ENCODE data around the gene MED22.
A peak's percentile ranks its signal among the peaks of the same experiment; 100 is the strongest.
"Not testable (repeated sequence)": the region's sequence is repeated elsewhere in the genome, so short reads cannot be mapped to it uniquely, and the experiment has no call there.

The MED22 gene

DNA sequence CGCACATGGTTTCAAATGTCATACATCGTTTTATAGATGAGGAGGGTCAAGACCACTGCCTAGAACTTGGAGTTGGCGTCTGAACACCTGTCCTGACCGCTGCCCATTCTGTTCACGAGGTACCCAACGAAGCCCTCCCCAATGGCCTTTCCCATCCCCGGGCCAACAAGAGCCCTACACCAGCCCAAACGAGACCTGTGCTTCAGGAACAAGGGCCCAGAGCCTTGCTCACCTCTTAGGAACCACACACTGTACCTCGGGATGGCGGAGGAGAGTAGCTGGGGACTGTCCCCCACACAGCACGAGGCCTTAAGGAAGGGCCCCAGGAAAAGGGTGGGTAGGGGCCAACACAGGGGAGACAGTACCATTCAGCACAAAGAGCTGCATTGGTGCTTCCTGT, 14.9 kb downstream of the MED22 start:
- no peak for DNase-seq (ENCODE audit: insufficient read length, low spot score)
- TF ChIP-seq PAX5 (IDR thresholded peaks at IDR 0.05; ENCODE audit: insufficient read depth, low read length, severe bottlenecking) (no peak), POLR2AphosphoS5 (IDR thresholded peaks at IDR 0.05; ENCODE audit: low read depth, low read length) (no peak), SPI1 (IDR thresholded peaks at IDR 0.05; ENCODE audit: low read depth, low read length) (no peak), TAF1 (IDR thresholded peaks at IDR 0.05; ENCODE audit: low read depth, low read length) (no peak), POU2F2 (IDR thresholded peaks at IDR 0.05; ENCODE audit: low read depth, low read length) (no peak), POLR2A (IDR thresholded peaks at IDR 0.05; ENCODE audit: low read depth, low read length) (no peak)
- FAIRE-seq = no peak

DNA sequence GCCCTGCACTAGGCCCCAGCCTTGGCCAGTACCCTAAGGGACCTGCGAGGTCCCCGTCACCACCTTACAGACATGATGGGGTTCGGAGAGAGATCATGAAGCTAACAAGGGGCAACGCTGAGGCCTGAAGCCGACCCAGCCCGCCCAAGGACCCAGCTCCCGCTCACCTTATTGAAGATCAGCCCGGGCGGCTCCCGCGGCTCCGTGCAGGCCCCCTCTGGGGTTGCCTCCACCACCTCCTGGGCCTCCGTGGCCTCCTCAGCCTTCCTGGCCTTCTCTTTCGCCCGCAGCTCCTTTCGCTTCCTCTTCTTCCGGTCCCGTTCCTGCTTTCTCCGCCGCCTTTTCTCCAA, 15.6 kb downstream of the MED22 start:
- no peak for FAIRE-seq
- no peak for TF ChIP-seq POLR2AphosphoS5 (IDR thresholded peaks at IDR 0.05; ENCODE audit: low read depth, low read length)
- no peak for TF ChIP-seq TAF1 (IDR thresholded peaks at IDR 0.05; ENCODE audit: low read depth, low read length)
- no peak for TF ChIP-seq SPI1 (IDR thresholded peaks at IDR 0.05; ENCODE audit: low read depth, low read length)
- TF ChIP-seq POU2F2 (IDR thresholded peaks at IDR 0.05; ENCODE audit: low read depth, low read length) = no peak
- TF ChIP-seq PAX5 (IDR thresholded peaks at IDR 0.05; ENCODE audit: insufficient read depth, low read length, severe bottlenecking) = no peak
- no peak for TF ChIP-seq POLR2A (IDR thresholded peaks at IDR 0.05; ENCODE audit: low read depth, low read length)
- no peak for DNase-seq (ENCODE audit: insufficient read length, low spot score)

DNA sequence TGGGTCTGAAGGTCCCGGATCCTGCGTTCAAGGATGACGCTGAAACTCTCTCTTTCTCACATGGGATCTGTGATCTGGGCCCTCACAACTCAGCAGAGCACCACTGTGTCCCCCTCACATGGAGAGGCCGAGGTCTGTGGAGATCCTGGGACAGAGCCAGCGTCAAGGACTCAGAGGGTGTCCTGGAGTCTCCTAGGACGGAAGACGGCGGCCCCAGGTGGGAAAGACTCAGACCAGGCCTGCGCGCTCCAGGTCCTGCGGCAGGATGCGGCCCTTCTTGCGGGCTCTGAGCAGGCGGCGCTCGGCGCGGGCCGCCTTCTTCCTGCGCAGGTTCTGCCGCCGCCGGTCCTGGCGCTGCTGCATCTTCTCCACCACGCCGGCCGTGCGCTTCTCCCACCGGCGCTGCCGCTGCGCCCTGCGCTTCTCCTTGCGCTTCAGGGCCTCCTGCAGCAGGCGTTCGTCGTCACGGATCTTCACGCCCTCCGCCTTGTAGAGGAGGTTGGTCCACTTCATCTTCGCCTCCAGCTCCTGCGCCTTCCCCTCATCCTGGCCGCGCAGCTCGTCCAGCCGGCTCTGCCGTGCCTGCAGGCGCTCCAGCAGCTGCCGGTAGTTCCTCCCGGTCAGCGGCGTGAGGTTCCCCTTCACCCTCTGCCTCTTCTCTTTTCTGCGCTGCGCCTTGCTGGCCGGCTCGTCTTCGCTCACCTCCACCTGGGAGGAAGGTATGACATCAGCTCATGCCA, 16.1 kb downstream of the MED22 start:
- DNase-seq (ENCODE audit: insufficient read length, low spot score) (no peak), FAIRE-seq (no peak)
- no peak for TF ChIP-seq POLR2AphosphoS5 (IDR thresholded peaks at IDR 0.05; ENCODE audit: low read depth, low read length)

DNA sequence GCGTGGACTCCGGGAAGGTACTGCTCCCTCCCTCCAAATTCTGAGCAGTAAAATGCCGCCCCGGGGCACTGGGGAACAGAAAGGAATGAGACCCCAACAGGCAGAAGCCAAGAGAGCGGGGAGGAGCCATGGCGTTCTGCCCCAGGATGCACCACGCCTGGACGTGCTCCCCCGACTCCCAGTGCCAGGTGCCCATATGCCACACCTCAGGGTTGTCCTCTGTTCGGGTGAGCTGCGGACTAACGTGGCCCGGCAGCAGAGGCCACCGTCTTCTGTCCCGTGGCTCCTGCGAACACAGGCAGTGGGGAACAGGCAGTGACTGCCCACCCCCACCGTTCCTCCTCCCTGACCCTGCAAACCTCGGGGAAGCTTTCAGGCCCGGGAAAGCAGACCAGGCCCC, 16.7 kb downstream of the MED22 start:
- FAIRE-seq = no peak
- TF ChIP-seq SPI1 (IDR thresholded peaks at IDR 0.05; ENCODE audit: low read depth, low read length) (no peak), POLR2A (IDR thresholded peaks at IDR 0.05; ENCODE audit: low read depth, low read length) (no peak), TAF1 (IDR thresholded peaks at IDR 0.05; ENCODE audit: low read depth, low read length) (no peak), PAX5 (IDR thresholded peaks at IDR 0.05; ENCODE audit: insufficient read depth, low read length, severe bottlenecking) (no peak), POU2F2 (IDR thresholded peaks at IDR 0.05; ENCODE audit: low read depth, low read length) (no peak), POLR2AphosphoS5 (IDR thresholded peaks at IDR 0.05; ENCODE audit: low read depth, low read length) (no peak)
- no peak for DNase-seq (ENCODE audit: insufficient read length, low spot score)

DNA sequence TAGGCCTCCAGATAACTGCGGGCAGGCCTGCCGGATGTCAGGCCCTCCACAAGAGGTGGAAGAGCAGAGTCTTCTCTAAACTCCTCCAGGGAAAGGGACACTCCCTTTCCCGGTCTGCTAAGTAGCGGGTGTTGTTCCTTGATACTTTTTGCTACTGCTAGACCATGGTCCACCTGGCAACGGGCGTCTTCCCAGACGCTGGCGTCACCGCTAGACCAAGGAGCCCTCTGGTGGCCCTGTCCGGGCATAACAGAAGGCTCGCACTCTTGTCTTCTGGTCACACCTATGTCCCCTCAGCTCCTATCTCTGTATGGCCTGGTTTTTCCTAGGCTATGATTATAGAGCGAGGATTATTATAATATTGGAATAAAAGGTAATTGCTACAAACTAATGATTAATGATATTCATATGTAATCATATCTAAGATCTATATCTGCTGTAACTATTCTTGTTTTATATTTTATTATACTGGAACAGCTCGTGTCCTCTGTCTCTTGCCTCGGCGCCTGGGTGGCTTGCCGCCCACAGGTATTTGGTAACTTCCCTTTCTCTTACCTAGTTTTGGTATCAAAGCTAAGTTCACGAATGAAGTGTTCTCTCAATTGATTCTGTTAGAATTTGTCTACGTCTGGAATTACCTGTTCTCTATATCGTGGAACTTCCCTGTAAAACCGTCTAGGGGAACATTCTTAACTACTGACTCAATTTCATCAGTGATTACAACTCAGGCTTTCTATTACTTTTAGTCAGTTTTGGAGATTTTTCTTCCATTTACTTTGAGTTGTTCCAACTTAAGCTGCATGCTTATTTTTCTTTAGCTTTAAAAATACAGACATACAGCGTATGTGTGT, 18.4 kb downstream of the MED22 start:
- not testable (repeated sequence) for DNase-seq (ENCODE audit: insufficient read length, low spot score); FAIRE-seq

DNA sequence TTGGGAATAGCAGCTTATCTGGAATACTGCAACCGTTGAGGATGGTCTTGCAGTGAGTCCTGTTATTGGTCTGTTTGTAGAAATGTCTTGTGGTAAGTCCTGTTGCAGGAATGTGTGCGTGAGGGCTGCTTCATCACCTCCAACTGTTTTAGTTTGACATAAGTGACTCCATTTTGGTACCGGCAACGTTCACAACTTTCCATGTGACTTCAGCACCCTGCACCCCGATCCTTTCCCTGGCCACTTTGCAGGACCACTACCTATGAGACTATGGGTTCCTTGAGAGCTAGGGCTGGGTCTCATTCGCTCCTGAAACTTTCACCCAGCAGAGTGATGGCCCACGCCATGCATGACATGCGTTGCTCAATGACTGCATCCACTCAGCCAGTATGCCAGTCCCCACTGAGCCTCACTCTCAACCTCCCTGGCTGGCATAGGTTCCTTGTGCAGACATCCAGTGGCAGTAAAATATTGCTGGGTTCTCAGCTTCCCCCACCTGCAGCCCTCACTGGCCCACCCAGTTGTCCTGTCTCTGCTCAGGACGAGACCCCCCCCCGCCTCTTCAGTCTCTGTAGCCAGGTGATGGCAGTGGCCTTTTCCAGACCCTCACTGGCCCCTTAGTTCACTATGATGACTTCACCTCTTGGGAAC, 20.0 kb downstream of the MED22 start:
- FAIRE-seq (no peak), DNase-seq (ENCODE audit: insufficient read length, low spot score) (no peak)
- TF ChIP-seq POLR2AphosphoS5 (IDR thresholded peaks at IDR 0.05; ENCODE audit: low read depth, low read length) = peak; percentile 59
- no peak for TF ChIP-seq SPI1 (IDR thresholded peaks at IDR 0.05; ENCODE audit: low read depth, low read length)
- TF ChIP-seq POLR2A (IDR thresholded peaks at IDR 0.05; ENCODE audit: low read depth, low read length) = peak; percentile 33; the same call in 1 of the 2 replicates

DNA sequence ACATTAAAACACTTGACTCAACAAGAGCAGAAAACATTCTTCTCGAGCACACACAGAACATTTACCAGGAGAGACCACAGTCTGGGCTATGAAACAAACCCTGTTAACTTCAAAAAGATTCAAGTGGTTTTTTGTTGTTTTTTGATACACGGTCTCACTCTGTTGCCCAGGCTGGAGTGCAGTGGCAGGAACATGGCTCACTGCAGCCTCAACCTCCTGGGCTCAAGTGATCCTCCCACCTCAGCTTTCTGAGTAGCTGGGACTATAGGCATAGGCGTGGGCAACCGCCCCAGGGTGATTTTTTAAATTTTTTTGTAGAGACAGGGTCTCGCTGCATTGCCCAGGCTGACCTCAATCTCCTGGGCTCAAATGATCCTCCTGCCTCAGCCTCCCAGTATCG, 20.9 kb downstream of the MED22 start:
- not testable (repeated sequence) for FAIRE-seq; DNase-seq (ENCODE audit: insufficient read length, low spot score)

DNA sequence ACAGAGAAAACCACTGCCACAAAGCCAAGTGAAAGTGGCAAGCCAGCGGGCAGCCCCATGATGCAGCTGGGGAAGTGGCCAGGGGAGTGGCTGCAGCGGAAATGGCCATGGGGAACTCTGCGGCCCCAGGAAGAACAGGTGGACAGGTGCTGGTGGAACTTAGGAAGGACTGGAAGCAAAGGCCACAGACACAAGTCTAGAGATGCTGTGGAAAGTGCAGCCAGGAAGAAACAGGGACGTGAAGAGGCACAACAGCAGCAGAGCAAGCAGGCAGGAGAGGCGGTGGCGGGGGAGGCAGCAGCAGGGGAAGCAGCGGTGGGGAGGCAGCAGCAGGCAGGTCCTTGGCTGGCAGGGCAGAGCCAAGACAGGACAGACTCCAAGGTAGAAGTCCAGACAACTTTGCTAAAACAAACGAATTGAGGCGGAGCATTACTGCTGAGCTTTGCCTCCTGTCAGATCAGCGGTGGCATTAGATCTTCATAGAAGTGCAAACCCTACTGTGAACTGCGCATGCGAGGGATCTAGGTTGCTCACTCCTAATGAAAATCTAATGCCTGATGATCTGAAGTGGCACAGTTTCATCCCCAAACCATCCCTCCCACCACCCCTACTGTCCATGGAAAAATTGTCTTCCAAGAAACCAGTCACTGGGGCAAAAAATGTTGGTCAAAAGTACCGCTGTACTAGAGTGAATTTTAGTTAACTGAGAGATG, 23.8 kb downstream of the MED22 start:
- no peak for TF ChIP-seq TAF1 (IDR thresholded peaks at IDR 0.05; ENCODE audit: low read depth, low read length)
- TF ChIP-seq POLR2AphosphoS5 (IDR thresholded peaks at IDR 0.05; ENCODE audit: low read depth, low read length) = no peak
- TF ChIP-seq POLR2A (IDR thresholded peaks at IDR 0.05; ENCODE audit: low read depth, low read length) = no peak
- TF ChIP-seq SPI1 (IDR thresholded peaks at IDR 0.05; ENCODE audit: low read depth, low read length) = no peak
- no peak for TF ChIP-seq POU2F2 (IDR thresholded peaks at IDR 0.05; ENCODE audit: low read depth, low read length)
- TF ChIP-seq PAX5 (IDR thresholded peaks at IDR 0.05; ENCODE audit: insufficient read depth, low read length, severe bottlenecking) = no peak
- DNase-seq (ENCODE audit: insufficient read length, low spot score) = no peak
- FAIRE-seq = no peak

DNA sequence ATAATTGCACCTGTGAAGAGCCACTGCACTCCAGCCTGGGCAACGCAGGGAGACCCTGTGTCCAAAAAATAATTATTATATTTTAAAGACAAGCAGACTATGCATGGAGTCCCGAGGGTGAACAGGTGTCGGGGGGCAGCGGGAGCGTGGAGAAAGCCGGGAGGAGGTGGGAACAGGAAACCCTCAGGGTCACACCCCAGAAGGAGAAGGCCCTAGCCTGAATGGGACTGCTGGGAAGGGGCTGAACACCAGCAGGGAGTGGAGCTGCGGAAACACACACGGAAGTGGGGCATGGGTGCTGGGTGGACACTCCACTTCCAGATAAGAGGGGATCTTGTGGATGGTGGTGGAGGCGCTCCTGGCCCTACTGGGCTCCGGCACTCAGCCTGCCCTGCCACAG, 24.7 kb downstream of the MED22 start:
- FAIRE-seq (no peak), DNase-seq (ENCODE audit: insufficient read length, low spot score) (no peak)
- no peak for TF ChIP-seq POU2F2 (IDR thresholded peaks at IDR 0.05; ENCODE audit: low read depth, low read length)
- TF ChIP-seq POLR2A (IDR thresholded peaks at IDR 0.05; ENCODE audit: low read depth, low read length) = no peak
- TF ChIP-seq PAX5 (IDR thresholded peaks at IDR 0.05; ENCODE audit: insufficient read depth, low read length, severe bottlenecking) = no peak
- no peak for TF ChIP-seq SPI1 (IDR thresholded peaks at IDR 0.05; ENCODE audit: low read depth, low read length)
- TF ChIP-seq TAF1 (IDR thresholded peaks at IDR 0.05; ENCODE audit: low read depth, low read length) = no peak
- no peak for TF ChIP-seq POLR2AphosphoS5 (IDR thresholded peaks at IDR 0.05; ENCODE audit: low read depth, low read length)

DNA sequence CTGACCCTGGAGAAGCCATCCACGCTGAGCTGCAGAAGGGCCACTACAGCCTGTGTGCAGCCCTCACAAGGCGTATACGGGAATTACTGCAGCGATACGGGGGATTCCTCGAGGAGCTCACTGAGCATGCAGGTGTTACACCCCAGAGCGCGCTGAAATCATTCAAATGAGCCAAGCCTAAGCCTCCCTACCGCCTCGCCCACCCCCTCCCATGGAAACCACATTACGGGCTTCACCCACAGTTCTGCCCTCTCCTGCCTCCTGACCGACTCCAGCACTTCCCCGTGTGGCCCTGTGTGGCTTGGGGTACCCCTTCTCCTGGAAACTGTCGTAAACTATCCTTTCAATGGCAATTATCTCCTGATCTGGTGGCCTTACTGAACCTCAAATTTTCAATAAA, 25.2 kb downstream of the MED22 start:
- no peak for TF ChIP-seq POLR2A (IDR thresholded peaks at IDR 0.05; ENCODE audit: low read depth, low read length)
- TF ChIP-seq TAF1 (IDR thresholded peaks at IDR 0.05; ENCODE audit: low read depth, low read length) = no peak
- no peak for TF ChIP-seq SPI1 (IDR thresholded peaks at IDR 0.05; ENCODE audit: low read depth, low read length)
- no peak for TF ChIP-seq PAX5 (IDR thresholded peaks at IDR 0.05; ENCODE audit: insufficient read depth, low read length, severe bottlenecking)
- no peak for TF ChIP-seq POLR2AphosphoS5 (IDR thresholded peaks at IDR 0.05; ENCODE audit: low read depth, low read length)
- no peak for TF ChIP-seq POU2F2 (IDR thresholded peaks at IDR 0.05; ENCODE audit: low read depth, low read length)
- FAIRE-seq (no peak), DNase-seq (ENCODE audit: insufficient read length, low spot score) (no peak)

Data from GM12891 (cell line).